Measurements from ENCODE around the gene ASAH2.
A peak's percentile ranks its signal among the peaks of the same experiment; 100 is the strongest.
"Not testable (repeated sequence)": the region's sequence is repeated elsewhere in the genome, so short reads cannot be mapped to it uniquely, and the experiment has no call there.

The ASAH2 gene

DNA sequence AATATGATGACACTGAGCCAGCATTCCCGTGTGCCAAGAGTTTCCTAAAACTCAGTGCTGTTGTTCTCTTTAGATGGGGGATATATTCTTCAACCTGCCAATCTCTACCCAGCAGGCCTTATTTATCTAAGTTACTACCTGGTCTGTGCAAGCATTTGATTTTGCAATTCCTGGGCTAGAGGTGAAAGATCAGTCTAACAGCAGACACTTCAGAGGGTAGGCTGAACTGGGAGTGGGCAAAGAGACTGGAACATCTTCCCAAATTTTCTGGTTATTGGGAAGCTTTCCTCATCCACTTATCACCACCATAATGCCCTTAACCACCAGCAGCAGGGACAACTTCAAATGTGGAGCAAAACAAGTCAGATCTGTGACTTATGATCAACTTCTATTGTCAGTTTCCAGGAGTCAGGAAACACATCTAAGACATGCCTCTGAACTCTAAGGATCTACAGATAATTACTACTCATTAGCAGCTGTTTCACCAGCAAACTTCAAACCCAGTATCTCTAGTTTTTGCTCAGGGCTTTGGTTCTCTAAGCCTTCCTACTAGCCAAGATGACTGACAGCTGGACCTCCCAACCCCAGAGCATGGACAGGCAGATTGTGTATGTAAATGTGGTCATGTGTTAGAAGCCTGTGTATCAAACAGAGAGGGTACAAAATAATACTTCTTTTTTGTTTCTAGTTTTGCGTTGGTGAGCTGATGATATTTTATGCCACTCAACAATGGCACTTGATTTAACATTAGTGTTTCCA lies 1.0 kb downstream of the ASAH2 start:
- DNase-seq = no peak

DNA sequence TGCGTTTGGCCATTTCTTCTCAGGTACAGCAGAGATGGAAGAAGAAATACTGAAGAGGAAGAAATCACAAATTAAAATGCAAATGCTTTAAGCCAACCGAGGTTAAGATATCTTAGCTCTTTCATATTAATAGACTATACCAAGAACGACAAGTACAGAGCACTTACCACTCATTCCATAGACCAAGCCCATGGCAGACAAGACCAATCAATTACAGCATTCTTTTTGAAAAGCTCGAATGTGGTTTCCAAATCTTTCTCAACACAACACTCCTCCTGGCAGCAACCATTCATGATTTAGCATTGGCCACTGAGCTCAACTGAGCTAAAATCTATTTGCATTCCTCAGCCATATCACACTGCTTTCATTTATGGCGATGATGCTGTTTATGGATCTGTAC lies 2.7 kb downstream of the ASAH2 start:
- DNase-seq = no peak

DNA sequence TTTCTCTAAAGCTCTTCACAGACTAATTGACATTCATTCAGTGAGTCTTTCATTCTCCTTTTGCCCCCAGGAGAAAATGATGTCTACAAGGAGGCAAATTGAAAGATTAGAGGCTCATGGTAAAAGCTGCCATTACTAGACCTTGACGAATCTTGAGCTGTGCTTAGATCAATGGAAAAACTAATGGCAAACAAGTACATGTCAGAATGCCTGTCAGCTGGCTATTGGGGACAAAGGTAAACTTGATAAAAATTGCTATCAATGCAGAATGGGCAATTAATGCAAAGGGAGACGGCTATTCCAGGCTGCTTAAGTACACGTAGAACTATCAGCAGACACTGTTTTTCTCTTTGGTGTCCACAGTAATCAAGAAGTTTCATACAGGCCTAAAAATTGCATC lies 3.3 kb downstream of the ASAH2 start:
- DNase-seq = no peak

DNA sequence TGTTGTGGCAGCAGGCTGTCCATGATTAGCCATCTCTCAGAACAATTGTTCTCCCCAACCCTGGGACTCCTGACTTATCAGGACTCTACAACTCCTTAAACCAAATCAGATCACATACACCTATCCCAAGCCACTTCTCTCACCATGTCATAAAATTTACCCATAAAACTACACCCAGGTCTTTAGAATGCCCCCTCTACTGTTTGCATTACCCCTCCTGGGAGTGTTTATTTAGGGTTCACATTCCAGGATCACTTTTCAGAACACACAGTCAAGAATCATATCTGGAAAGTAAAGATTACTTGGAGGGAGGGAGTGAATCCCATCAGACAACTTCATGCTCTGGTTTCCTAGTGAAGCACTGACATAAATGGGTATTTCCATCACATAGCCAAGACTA lies 7.1 kb downstream of the ASAH2 start:
- DNase-seq = no peak

DNA sequence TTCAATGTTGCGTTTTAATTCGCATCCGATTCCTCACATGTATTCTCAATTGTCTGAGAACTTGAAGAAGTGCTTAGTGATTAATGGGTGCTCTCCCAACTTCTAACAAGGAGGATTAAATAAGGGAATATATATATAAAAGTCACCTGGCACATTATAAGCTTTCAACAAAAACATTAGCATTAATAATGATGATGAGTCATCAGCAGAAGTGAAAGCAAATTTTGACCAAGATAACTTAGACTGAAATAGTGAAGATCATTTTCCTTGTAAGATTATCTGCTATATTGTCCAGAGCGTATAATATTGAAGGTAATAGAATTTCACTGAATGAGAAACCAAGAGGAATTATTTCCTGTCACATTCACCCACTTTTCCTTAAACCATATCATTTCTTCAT lies 8.5 kb downstream of the ASAH2 start:
- DNase-seq = no peak

DNA sequence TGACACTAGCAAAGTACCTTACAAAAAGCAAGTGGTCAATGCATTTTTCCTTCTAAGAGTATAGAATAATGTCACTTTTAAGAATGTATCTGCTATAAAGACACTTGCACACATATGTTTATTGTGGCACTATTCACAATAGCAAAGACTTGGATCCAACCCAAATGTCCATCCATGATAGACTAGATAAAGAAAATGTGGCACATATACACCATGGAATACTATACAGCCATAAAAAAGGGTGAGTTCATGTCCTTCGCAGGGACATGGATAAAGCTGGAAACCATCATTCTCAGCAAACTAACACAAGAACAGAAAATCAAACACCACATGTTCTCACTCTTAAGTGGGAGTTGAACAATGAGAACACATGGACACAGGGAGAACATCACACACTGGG lies 9.8 kb downstream of the ASAH2 start:
- not testable (repeated sequence) for DNase-seq

DNA sequence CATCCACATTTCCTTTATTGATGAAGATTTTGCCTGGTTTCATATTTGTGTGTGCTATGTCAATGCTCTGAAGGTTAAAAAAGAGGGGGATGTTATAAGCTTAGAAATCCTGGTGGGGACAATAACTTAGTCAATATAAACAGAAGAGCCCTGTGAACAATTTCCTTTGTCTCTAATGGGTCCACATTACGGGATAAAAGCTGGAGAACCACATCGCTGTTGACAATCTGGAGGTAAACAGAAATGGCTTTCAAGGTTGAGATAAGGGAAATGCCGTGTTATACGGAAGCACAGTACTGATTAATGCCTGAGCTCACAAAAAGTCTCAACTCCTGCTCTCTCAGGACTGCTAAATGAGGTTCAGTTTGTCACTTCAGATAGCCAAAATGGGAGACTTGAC lies 16.8 kb downstream of the ASAH2 start:
- no peak for DNase-seq

DNA sequence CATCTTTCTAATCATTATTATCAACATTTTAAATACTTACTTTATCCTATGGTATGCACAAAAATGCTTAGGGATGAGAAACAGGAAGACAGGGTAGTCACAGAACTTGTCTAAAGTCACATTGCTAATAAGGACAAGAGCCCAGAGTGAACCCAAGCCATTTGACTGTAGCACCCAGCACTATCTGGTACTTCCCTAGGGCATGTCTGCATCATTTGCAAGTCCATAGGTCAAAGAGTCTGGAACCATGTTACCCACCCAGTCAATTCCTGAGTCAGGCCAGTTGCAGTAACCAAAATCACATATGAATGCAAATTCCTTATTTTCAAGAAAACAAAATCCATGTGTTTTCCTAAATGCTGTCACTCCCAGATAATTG lies 19.1 kb downstream of the ASAH2 start:
- DNase-seq = no peak

DNA sequence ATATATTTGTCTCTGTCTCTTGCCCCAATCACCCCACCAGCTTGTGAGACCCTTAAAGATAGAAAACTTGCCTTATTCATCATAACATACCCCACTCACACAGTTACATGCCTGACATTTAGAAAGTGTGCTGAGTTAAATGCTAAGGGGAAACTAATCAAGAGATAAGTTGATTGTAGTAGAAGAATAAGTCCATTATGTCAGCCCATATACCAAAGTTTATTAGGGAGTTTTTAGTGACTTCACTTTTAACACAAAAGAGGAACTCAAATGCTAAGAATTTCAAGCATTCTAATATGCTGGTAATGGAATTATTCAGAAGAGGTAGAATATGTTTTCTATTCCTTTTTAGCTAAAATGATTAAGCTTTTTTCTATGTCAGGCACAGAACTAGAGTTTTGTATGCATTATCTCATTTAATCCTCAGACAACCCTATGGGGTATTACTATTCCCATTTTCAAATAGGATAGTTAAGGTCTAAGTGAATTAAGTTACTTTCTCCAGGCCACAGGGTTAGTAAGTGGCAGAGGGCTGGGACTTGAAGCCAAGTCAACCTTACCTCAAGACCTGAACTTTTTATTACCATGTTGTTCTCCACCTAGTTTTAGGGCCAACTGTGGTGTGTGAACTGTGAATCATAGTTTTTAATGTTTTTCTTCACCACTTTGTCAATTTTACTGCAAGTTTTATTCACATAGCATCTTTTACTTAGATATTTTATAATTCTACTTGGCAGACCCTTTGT lies 19.6 kb downstream of the ASAH2 start:
- DNase-seq = no peak

DNA sequence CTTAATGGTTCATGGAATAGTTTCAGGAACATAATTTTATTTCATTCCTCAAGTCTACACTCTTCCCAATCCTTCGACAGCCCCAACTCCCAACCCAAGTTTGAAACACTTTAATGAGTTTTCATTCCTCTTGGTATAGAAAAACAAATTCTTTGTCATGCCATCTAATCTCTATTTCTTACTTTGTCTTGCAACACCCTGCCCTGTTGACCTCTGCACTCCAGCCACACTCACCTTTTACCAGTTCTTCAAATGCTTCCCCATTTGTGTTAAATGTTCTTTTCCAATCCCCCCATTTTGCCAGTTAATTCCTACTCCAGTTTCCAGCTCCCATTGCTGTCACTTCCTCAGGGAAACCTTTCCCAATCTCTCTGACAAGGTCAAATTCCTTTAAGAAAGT lies 21.9 kb downstream of the ASAH2 start:
- DNase-seq = no peak

DNA sequence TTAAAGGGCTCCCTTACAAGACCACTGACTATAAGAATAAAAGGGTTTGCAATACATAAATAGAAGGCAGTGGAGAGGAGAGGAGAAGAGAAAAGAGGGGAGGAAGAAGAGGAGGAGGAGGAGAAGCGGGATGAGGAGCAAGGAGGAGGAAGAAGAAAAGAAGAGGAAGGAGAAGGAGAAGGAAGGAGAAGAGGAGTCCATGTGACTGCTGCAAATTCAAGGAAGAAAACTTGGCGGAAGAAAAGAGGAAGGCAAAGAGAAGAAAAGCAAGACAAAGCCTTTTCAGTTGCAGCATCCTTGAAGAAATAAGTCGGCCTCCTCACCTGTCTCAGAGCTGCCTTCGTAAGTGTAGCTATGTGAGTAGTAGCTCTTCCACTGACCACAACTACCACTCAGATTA lies 22.6 kb downstream of the ASAH2 start:
- no peak for DNase-seq

DNA sequence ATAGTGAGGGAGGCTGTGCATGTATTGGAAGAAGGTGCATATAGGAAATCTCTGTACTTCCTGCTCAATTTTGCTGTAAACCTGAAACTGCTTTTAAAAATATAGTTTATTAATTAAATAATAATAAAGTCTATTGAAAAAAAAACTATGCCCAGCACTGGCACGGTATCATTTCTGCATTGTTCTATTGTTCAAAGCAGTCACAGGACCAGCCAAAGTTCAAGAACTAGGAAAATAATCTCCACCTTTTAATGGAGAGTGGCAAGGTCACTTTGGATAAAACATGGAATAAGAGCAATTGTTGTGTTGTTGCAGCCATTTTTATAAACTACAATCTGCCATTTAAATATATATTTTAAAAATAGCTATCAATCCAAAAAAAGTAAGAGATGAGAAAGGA lies 24.7 kb downstream of the ASAH2 start:
- DNase-seq = no peak

DNA sequence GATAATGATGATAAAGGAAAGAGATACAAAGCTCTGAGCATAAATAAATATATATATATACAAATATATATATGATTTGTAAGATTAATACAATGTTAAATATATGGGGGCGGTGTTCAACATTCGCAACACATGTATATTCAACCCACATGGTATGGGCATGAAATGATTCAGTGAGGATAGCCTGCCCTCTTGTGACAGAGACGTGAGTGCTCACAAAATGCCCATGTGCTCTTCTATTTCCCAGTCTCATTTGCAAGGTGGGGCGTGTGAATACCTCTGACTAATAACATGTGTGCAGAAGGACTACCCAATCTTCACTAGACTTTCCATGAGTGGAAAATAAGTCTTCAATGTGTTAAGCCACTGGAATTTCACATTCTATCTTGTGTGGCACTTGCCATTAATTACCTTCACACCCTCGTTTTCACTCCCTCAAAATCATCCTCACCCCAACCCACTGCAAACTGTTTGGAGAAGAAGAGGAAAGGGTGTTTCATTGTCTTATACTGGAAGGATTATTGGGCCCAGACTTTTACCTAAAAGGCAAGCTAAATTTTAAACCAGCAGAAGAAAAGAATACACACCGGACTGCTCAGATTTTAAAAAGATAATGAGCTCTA lies 26.9 kb downstream of the ASAH2 start:
- peak; percentile 9 for DNase-seq

DNA sequence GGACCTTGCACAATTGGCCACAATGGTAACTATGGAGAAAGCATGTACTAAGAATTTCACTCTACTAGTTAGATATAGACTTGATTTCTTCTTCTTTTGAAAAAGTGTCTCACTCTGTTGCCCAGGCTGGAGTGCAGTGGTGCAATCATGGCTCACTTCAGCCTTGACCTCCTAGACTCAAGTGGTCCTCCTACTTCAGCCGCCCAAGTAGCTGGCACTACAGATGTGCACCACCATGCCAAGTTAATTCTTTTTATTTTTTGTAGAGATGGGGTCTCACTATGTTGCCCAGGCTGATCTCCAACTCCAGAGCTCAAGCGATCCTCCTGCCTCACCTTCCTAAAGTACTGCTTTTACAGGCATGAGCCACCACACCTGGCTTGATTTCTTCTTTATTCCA lies 29.1 kb downstream of the ASAH2 start:
- DNase-seq = no peak

DNA sequence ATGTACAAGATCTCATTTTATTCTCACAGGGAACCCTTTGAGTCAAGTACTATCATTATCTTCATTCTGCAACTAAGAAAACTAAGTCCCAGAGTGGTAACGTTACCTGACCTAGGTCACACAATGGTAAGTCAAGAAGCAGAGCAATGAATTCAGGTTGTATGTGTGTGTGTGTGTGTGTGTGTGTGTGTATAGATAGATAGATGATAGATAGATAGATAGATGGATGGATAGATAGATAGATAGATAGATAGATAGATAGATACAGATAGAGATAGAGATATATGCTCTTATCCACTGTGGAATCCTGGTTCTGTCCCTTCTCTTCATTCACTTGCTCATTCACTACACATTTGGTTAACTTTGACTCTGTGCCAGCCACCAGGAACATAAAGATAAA lies 29.8 kb downstream of the ASAH2 start:
- no peak for DNase-seq

DNA sequence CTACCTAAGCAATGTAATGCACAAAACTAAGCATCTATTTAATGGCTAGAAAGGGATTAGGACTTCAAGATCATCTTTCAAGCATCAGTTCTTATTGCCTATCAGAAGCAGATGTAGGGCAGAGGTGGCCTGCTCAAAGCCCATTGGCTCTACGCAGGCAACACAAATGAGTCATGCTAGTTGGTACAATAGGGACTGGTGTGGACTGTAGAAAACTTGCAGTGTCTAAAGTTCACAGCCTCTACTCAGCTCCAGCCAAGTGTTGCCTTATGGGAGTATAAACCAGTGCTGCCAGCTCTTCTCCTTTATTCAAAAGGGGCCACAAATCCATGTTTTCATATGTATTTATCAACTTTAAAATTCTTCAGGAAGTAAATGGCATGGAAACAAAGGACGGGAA lies 31.7 kb downstream of the ASAH2 start:
- no peak for DNase-seq

DNA sequence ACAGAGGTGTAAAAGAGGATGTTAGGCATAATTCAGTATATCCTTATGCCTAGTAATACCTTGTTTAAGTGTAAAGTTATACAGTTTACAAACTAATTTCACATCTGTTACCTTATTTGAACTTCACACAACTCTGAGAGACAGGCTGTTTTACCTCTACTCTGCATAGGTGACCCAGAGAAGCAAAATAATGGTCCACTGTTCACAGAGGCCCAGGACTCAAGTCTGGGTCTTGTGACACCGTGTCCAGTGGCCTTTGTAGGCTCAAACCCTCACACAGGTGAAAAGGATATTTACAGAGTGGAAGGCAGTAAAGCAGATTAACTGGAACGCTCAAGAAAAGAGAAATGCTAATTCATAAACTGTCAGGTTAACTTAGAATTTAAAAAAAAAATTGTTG lies 32.1 kb downstream of the ASAH2 start:
- no peak for DNase-seq

DNA sequence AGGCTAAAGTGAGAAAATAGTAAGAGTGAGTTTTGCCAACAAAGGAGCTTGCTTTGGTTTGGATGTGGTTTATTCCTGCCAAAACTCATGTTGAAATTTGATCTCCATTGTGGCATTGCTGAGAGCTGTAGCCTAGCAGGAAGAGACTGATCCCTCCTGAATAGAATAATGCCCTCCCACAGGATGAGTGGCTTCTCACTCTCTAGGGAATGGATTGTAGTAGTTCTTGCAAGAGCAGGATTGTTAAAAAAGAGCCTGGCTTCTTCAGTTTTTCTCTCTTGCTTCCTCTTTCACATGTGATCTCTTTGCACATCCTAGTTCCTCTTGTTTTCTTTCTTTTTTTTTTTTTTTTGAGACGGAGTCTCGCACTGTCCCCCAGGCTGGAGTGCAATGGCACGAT lies 34.4 kb downstream of the ASAH2 start:
- no peak for DNase-seq

DNA sequence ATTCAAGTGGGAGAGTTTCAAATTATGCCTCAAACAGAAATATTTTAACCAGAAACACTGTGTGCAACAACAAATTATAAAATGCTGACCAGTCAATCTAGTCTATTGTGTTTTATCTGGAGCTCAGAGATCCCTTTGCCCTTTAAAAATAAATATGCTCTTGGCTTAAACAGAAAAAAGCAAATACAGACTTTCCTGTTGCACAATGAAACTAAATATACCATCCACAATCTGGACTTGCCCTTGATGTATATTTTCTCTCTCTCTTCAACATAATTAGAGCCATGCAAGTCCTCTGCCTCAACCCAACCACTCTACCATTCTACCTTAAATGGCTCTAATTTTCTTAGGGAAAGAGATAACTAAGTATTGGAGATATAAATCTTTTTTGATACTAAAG lies 34.9 kb downstream of the ASAH2 start:
- DNase-seq = no peak

DNA sequence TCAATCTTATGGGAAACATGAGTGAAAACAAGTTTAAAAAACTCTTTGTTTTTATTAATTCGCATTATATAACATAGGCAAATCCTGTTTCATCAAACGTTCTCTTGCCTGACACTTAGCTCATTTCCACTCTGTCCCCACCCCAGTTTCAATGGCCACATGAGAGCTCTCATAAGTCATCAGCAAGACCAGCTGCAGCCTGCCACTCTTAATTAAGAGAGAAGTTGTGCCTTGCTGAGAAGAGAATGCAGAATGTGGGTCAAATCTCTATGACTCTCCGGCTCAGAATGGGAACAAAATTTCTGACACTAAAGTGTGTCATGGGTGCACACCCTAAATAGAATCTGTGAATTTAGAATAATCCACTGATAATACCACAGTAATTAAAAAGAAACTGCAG lies 39.6 kb downstream of the ASAH2 start:
- no peak for DNase-seq

DNA sequence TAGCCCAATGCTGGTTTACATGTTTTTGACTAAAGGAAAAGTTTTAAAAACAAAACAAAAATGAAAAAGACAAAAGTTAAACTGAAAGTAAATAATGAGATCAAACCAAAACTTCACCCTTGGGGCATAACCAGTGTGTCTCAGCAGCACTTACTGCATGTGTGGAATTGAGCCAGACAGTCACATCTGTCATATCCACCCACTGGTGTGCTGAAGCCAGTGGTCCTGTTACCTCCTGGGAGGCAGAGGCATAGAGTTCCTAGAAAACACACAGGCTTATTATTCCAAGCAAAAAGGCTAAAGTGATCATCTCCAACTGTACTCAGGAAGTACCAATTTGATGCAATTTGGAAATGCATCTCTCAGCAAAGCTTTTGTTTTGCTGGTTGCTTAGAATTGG lies 40.4 kb downstream of the ASAH2 start:
- no peak for DNase-seq

Data from CD4-positive, alpha-beta T cell treated with Interleukin-17A for 4 hours (primary cell).